MM.1S (cell line): ENCODE results near the gene SLC12A7.

Experiments
- EZH2 ChIP-seq: fragments of 300-600 bp; sonication (generic); optimal IDR thresholded peaks from 2 replicates; pipeline ENCODE3; 2017; ENCODE audit warnings: low read depth, mild to moderate bottlenecking, antibody characterized with exemption, low read length, mixed read lengths
- EZH2phosphoT487 ChIP-seq: fragments of 300-600 bp; sonication (generic); IDR thresholded peaks from 2 replicates; pipeline ENCODE4 v1.6.1; 2018; ENCODE audit warnings: antibody characterized with exemption, low read length
- TF ChIP-seq, protein P1 (sequence below): fragments of 300-600 bp; sonication (generic); IDR thresholded peaks from 2 replicates; pipeline ENCODE4 v1.5.1; 2016; ENCODE audit warnings: antibody characterized with exemption, low read length, mixed read lengths

DNA sequence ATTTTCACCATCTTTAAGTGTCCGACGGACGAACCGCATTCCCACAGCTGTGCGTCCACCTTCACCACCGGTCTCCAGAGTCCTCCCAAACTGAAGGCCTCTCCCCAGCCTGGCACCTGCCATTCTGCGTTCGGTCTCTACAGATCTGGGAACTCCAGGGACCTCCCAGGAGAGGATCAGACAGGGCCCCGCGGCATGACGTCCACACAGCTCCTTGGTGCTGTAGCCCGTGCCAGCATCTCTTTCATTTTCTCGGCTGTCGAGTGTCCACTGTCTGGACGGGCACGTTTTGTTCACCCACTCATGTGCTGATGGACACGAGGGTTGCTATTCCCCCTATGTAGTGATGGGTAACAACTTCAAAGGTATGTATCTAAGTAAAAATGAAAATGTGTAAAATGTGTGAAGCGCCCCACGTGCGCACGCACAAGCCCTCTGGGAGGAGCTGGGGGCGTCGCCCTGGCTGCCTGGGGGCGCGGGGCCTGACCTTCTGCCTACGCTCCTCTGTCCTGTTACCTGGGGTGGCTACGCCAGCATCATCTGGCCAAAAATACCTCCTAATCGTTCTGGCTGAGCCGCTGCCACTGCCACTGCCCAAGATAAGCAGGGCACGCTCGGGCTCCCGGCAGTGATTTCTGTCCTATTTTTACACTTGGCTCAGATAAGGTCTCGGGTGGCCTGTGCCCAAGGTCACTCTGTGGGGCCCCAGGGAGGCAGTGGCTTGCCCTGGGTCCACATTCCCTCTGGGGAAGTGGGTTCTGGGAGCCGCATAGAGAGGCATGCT is 10.8 kb upstream of the SLC12A7 start:
- no peak for TF ChIP-seq EZH2
- TF ChIP-seq, protein P1, sequence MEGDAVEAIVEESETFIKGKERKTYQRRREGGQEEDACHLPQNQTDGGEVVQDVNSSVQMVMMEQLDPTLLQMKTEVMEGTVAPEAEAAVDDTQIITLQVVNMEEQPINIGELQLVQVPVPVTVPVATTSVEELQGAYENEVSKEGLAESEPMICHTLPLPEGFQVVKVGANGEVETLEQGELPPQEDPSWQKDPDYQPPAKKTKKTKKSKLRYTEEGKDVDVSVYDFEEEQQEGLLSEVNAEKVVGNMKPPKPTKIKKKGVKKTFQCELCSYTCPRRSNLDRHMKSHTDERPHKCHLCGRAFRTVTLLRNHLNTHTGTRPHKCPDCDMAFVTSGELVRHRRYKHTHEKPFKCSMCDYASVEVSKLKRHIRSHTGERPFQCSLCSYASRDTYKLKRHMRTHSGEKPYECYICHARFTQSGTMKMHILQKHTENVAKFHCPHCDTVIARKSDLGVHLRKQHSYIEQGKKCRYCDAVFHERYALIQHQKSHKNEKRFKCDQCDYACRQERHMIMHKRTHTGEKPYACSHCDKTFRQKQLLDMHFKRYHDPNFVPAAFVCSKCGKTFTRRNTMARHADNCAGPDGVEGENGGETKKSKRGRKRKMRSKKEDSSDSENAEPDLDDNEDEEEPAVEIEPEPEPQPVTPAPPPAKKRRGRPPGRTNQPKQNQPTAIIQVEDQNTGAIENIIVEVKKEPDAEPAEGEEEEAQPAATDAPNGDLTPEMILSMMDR: no peak
- TF ChIP-seq EZH2phosphoT487: no peak
